HG03460 (cell line): ENCODE measurements around the gene EXOC7.
"Not testable (repeated sequence)": the region's sequence is repeated elsewhere in the genome, so short reads cannot be mapped to it uniquely, and the experiment has no call there.

Source experiments
- ATAC-seq: cut with Tn5 transposase; IDR thresholded peaks from one replicate; pipeline ENCODE4 v1.9.1; 2021; ENCODE audit not compliant: unreplicated experiment

EXOC7 gene

DNA sequence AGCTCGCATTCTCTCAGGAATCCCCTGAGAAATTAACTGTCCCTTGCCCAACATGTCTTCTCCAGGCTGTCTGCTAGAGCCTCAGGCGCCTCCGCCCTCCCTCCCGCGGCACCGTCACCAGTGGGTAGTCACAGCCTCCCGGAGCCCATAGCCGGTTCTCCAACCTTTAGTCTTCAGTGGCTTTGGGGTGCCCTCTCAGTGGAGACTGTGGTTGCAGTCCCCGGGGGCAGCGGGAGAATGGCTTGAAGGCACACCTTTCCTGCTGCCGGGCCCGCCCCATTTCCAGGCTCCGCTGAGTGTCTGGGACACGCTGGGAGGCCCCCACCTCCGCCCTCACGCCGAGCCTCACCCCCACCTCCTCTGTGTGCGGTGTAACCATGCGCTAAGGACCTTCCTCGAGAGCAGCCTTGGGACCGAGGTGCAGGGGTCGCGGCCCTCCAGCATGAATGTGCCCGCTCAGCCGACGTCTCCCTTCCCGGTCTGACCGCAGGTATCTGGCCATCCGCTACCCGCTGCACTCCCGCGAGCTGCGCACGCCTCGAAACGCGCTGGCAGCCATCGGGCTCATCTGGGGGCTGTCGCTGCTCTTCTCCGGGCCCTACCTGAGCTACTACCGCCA is 27.3 kb downstream of the EXOC7 start:
- no peak for ATAC-seq

- no peak for ATAC-seq
Observed at GRCh38 chr17:76075364-76076145, 28.0 kb downstream of the EXOC7 start.

DNA sequence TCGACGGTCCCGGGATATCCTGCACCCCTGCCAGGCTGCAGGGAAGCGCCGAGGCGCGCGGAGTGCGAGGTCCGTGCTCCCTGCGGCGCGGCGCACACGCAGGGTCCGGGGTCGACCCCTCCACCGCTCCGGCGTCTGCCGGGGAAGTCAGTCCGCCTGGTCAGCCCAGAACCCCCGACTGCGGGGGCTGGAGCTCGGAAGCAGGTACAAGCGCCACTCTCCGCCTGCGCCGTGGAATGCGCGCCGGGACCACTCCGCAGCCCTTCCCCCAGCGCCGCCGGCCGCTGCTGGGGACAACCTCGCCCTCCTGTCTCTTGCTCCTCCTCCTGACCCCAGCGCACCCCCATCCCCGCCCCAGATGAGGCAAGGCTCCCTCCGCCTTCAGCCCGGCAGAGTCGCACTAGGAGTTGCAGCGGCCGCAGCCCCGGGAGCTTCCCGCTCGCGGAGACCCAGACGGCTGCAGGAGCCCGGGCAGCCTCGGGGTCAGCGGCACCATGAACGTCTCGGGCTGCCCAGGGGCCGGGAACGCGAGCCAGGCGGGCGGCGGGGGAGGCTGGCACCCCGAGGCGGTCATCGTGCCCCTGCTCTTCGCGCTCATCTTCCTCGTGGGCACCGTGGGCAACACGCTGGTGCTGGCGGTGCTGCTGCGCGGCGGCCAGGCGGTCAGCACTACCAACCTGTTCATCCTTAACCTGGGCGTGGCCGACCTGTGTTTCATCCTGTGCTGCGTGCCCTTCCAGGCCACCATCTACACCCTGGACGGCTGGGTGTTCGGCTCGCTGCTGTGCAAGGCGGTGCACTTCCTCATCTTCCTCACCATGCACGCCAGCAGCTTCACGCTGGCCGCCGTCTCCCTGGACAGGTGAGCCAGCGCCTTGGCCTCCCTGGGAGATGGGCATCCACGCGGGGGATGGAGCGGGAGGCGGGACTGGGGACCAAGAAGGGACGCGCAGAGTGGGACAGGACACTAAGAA is 28.9 kb downstream of the EXOC7 start, which contains the start of gene GALR2:
TSS of gene GALR2 (plus strand) at position 392 of the 974 bp plus-strand sequence. CDS start at position 495, 103 bp downstream.
- ATAC-seq = no peak

GRCh38 chr17:76072148-76072858 is 31.3 kb downstream of the EXOC7 start, which contains the start of gene SRP68:
SRP68 (minus strand) TSS chr17:76072517; CDS start chr17:76072491, 26 bp downstream.
- ATAC-seq = peak; percentile 92

DNA sequence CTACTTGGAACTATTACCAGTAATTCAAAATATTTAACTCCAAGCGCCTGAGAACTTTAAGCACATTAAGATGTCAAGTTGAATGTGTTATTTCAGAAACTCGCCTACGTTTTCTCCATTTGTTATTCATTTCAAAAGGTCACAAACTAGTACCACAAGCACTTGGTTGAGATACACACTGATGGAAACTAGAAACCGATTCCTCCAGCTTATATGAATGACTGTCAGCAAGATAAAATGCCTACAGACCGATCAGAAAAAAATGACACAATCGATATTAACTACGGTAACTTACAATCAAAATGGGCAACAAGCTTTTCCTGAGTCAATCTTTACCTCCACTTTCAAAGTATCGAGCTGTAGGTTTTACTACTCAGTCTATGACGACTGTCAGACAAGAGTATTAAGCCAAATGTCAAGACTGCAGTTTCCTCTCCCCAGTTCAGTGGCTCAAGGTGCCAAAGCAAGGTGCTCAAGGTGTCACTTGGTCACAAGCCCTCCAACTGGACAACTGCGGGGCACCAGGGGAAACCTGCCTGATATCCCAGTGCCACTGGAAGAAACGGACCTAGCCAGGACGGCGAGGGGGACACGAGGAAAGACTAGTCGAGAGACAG is 31.9 kb downstream of the EXOC7 start:
- ATAC-seq = no peak

DNA sequence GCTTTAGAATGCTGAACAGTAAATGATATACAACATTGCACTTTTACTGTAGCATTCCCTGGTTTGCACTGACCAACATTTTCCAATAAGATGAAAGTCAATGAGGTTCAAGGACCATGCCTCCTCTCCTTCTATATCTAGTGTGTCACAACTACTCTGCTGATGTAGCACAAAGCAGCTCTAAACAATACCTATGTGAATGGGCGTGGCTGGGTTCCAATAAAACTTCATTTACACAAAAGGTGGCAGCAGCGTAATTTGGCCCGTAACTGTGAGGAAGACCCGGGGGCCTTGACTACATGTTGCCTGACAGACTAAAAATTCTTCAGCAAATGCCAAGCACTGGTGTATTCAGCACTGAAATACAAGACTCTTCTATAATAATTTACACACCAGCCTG is 37.8 kb downstream of the EXOC7 start:
- no peak for ATAC-seq

- ATAC-seq = no peak
Observed at GRCh38 chr17:76063875-76064546, 39.6 kb downstream of the EXOC7 start.

DNA sequence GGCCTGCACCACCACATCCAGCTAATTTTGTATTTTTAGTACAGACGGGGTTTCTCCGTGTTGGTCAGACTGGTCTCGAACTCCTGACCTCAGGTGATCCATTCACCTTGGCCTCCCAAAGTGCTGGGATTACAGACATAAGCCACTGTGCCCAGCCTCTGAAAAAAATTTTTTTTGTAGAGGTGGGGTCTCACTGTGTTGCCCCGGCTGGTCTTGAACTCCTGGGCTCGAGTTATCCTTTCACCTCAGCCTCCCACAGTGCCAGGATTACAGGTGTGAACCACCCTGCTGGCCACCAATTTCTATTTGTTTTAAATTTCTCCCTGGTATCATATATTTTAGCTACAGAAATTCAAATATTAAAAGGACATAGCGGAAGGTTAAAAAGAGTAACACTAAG is 45.3 kb downstream of the EXOC7 start:
- not testable (repeated sequence) for ATAC-seq

- ATAC-seq = no peak
Observed at GRCh38 chr17:76056882-76057281, 46.7 kb downstream of the EXOC7 start.

DNA sequence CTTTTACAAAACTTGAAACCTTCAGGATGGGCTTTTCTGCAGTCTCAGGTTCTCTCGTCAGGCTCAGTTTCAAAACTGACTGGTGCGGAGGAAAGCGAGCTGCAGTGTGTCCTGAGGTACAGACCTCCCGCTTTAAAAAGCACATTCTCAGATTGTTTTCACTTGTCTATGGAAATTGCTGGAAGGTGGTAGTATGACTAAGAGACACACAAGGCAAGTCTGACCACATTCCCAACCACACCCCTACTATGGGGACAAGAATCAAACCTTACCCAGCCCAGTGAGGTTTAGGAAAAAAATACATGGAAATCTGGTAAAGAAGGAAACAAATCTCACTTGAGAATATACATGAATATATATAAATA is 49.5 kb downstream of the EXOC7 start:
- ATAC-seq = no peak

DNA sequence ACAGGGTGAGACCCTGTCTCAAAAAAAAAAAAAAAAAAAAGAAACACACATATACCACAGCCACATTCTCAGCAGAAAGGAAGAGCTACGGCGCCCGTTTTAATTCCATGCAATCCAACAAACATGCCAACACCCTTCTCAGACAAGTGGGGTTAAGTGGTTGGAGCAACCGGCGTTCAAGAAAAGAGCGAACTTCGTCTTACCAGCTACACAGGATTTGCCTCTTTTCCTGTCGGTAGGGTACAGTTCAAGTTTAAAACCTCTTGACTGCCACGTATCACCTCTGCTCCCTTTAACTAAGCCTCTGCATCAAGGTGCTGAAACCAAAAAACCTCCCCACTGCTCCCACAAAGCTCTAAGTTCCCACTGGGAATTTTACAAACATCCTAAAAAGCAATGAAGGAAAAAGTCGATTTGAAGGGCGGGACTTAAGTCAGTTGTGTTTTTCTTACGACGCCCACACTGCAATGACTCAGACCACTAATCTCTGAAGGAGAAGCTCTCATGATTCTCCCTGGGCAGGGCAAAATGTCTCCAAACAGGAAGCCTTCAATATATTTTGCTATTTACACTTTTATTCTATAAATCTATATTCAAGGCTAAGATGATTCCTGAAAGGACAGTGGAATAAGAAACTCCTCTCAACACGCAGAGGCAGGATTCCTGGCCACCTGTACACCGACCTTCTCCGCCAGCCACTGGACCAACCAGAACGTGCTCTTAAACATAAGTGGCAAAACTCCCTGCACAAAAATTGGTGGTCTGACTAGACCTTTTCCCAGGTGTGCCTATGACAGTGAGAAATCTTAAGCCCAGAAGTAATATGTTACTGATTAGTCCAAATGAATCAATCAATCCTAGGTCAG is 50.1 kb downstream of the EXOC7 start:
- ATAC-seq = no peak

DNA sequence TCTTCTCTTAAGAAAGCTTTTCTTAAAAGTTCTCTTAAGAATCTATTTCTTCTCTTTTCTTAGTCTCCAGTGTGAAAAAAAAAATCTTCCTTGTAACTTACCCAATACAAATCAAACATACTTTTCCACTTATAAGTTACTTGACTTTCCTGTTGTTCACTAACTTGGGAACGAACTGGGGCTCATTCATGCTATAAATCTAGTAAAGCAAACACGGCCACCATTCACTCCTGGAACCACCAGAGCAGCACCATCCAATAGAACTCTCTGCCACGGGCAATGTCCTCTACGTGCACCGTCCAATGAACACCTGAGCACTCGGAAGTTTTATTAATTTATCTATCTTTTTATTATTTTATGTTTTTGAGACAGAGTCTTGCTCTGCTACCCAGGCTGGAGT is 52.0 kb downstream of the EXOC7 start:
- no peak for ATAC-seq

GRCh38 chr17:76050538-76051467 is 52.8 kb downstream of the EXOC7 start:
- no peak for ATAC-seq

- ATAC-seq = no peak
Observed at GRCh38 chr17:76049836-76050537, 53.6 kb downstream of the EXOC7 start.

GRCh38 chr17:76049239-76049638 is 54.3 kb downstream of the EXOC7 start:
- ATAC-seq = no peak

GRCh38 chr17:76048711-76049110 is 54.9 kb downstream of the EXOC7 start:
- no peak for ATAC-seq

DNA sequence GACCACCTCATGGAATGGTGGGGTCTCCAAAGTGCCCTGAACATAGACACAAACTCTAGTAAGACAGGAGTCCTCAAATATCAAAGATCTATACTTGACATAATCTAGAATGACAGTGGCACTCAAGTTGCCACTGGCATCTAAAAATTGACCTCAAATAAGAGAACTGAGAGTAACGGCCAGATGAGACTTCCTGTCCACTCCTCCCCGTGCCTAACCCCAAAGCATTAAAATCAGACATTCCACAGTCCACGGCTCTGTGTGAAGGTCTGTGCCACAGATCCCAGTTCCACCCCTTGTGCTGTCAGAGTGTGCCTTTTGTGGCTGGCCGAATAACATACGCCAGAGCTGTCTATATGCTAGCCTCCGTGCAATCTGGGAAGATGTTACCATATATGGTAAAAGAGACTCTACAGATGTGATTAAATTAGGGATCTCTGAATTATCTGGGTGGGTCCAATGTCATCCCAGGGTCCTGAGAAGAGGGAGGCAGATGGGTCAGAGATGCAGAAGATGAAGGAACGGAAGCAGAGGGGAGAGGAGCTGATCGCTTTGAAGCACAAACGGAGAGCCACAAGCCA is 55.5 kb downstream of the EXOC7 start:
- no peak for ATAC-seq
